Keratinocyte (primary cell): ENCODE measurements around the gene ACKR3. TPM values are rescaled to one million over a fixed set of nuclear protein-coding genes. Genes with fewer than 3 reads are reported as not detected.

Source experiments
- DNase-seq: peaks from one replicate; pipeline ENCODE4 v3.0.0-alpha.2; 2011; ENCODE audit warnings: low read depth, missing footprints, low spot score
- FAIRE-seq: peaks from 2 replicates; lab custom pipeline; 2011; peaks lifted over from hg19 to GRCh38; lab: Jason Lieb, UNC
- H2AFZ ChIP-seq: 2 replicates; pipeline ENCODE4 v1.6.0; 2012; ENCODE audit warnings: low read length, control low read depth, inconsistent platforms; ENCODE audit not compliant: control insufficient read depth
- H3K27ac ChIP-seq: 2 replicates; pipeline ENCODE4 v1.5.1; 2011; ENCODE audit warnings: low read length; ENCODE audit not compliant: control insufficient read depth, insufficient read depth
- H3K27me3 ChIP-seq: 3 replicates; pipeline ENCODE4 v1.6.0; 2011; ENCODE audit warnings: low read length; ENCODE audit not compliant: control insufficient read depth, insufficient read depth; ENCODE audit errors: extremely low read depth
- H3K36me3 ChIP-seq, 2 experiments: 2 replicates in 1 of 2; 3 replicates in 1 of 2; pipeline ENCODE4 v1.5.1; 2011; ENCODE audit warnings: low read length in 2 of 2, mild to moderate bottlenecking in 1 of 2; ENCODE audit not compliant: control insufficient read depth in 2 of 2, insufficient read depth in 2 of 2; ENCODE audit errors: extremely low read depth in 1 of 2
- H3K4me1 ChIP-seq: 3 replicates; pipeline ENCODE4 v1.5.1; 2011; ENCODE audit warnings: low read length; ENCODE audit not compliant: control insufficient read depth, insufficient read depth; ENCODE audit errors: extremely low read depth
- H3K4me2 ChIP-seq: 3 replicates; pipeline ENCODE4 v1.6.0; 2011; ENCODE audit warnings: low read depth, low read length; ENCODE audit not compliant: control insufficient read depth, insufficient read depth; ENCODE audit errors: extremely low read depth
- H3K4me3 ChIP-seq, 3 experiments: fragments of 200-600 bp in 1 of 3; sonication (generic) in 1 of 3; 2 replicates in 2 of 3; 3 replicates in 1 of 3; pipeline ENCODE4 v1.5.1; 2011 to 2016; ENCODE audit warnings: low read length in 3 of 3, mild to moderate bottlenecking in 3 of 3, control low read depth in 2 of 3, inconsistent platforms in 1 of 3, low read depth in 1 of 3, mixed read lengths in 1 of 3, mixed run types in 1 of 3, moderate library complexity in 1 of 3; ENCODE audit not compliant: control insufficient read depth in 2 of 3, insufficient read depth in 2 of 3; ENCODE audit errors: extremely low read depth in 1 of 3
- H3K79me2 ChIP-seq: 2 replicates; pipeline ENCODE4 v1.6.0; 2012; ENCODE audit warnings: low read length; ENCODE audit not compliant: control insufficient read depth, insufficient read depth
- H3K9ac ChIP-seq: 3 replicates; pipeline ENCODE4 v1.6.0; 2011; ENCODE audit warnings: low read length; ENCODE audit not compliant: control insufficient read depth, insufficient read depth; ENCODE audit errors: extremely low read depth
- H3K9me1 ChIP-seq: 3 replicates; pipeline ENCODE4 v1.6.0; 2011; ENCODE audit warnings: low read length; ENCODE audit not compliant: control insufficient read depth, insufficient read depth; ENCODE audit errors: extremely low read depth
- H3K9me3 ChIP-seq: 2 replicates; pipeline ENCODE4 v1.5.1; 2012; ENCODE audit warnings: low read depth, low read length; ENCODE audit not compliant: control insufficient read depth
- H4K20me1 ChIP-seq: 3 replicates; pipeline ENCODE4 v1.6.0; 2011; ENCODE audit warnings: low read length; ENCODE audit not compliant: control insufficient read depth, insufficient read depth; ENCODE audit errors: extremely low read depth
- EZH2 ChIP-seq: IDR thresholded peaks from one replicate; pipeline ENCODE4 v1.6.1; 2012; ENCODE audit warnings: inconsistent platforms, mild to moderate bottlenecking, low read length, moderate library complexity
- dilution Hi-C: fragments of 300-500 bp; cut with MboI; formaldehyde crosslinking; loops from one replicate; pipeline ENCODE4 v1.7.0; 2020; ENCODE audit warnings: low sequenced_read_pairs; ENCODE audit not compliant: extremely low pct_ligation_motif_present
- polyA plus RNA-seq, 5 experiments: library from polyadenylated mRNA; depleted of rRNA in 3 of 5; stranded (reverse) in 3 of 5; stranded (forward) in 1 of 5; unstranded in 1 of 5; fragments of >200 nt; gene quantifications; 1 replicate in 1 of 5; 2 replicates in 3 of 5; 3 replicates in 1 of 5; pipeline versions ENCODE4 v1.2.1 to v1.2.3, GENCODE V29; 2011 to 2012; ENCODE audit warnings: missing spikeins in 2 of 5, low read depth in 1 of 5, low replicate concordance in 1 of 5
- TF ChIP-seq, protein P1 (sequence below), 3 experiments: IDR thresholded peaks in 1 of 3; conservative IDR thresholded peaks in 1 of 3; optimal IDR thresholded peaks in 1 of 3; 2 replicates in 2 of 3; 3 replicates in 1 of 3; pipeline versions ENCODE3 to v1.5.1; 2011; ENCODE audit warnings: low read length in 3 of 3, mild to moderate bottlenecking in 3 of 3, moderate library complexity in 2 of 3, control low read depth in 1 of 3, inconsistent platforms in 1 of 3; ENCODE audit not compliant: insufficient read depth in 2 of 3; ENCODE audit errors: extremely low read depth in 1 of 3

The ACKR3 gene
- polyA plus RNA-seq, 1 donor (not counting 4 experiments of a cell fraction or from before 2014, with no cell fraction given), result 29.4 TPM

DNA sequence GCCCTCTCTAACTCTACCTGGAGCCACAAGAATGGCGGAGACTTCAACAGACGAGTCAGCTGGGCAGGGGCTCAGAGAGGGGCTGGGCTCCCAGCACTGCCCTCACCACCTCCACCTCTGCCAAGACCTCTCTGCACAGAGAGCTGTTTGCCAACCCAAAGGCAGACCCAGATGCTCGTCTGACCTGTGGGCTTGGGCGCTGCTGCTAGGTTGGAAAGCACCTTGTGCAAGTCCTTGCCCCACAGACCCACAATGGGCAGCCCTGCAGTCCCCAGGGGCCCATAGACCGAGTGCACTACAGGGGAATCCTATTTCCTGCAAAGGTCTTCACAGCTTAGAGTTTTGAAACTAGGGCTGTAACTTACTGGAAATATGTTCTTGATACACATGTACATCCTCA, 13.3 kb downstream of the ACKR3 start:
- H3K27ac ChIP-seq, result no peak overlapping the region
- no peaks in the 10 kb centered on the region for H3K9me3 ChIP-seq
- no peak for TF ChIP-seq EZH2
- TF ChIP-seq, protein P1, sequence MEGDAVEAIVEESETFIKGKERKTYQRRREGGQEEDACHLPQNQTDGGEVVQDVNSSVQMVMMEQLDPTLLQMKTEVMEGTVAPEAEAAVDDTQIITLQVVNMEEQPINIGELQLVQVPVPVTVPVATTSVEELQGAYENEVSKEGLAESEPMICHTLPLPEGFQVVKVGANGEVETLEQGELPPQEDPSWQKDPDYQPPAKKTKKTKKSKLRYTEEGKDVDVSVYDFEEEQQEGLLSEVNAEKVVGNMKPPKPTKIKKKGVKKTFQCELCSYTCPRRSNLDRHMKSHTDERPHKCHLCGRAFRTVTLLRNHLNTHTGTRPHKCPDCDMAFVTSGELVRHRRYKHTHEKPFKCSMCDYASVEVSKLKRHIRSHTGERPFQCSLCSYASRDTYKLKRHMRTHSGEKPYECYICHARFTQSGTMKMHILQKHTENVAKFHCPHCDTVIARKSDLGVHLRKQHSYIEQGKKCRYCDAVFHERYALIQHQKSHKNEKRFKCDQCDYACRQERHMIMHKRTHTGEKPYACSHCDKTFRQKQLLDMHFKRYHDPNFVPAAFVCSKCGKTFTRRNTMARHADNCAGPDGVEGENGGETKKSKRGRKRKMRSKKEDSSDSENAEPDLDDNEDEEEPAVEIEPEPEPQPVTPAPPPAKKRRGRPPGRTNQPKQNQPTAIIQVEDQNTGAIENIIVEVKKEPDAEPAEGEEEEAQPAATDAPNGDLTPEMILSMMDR (optimal IDR thresholded peaks at IDR 0.05 in 1 of 3, IDR thresholded peaks at IDR 0.05 in 1 of 3, conservative IDR thresholded peaks at IDR 0.05 in 1 of 3; ENCODE audit: extremely low read depth in 1 of 3, insufficient read depth in 2 of 3, low read length in 3 of 3), result no peak
- H2AFZ ChIP-seq, result no peak overlapping the region
- FAIRE-seq, result no peak
- no peaks in the 10 kb centered on the region for H3K4me1 ChIP-seq
- H3K79me2 ChIP-seq, result no peaks in the 10 kb centered on the region
- peaks cover 0 to 2% of the 10 kb centered on the region in 2 experiments for H3K36me3 ChIP-seq
- no peaks in the 10 kb centered on the region for H3K9me1 ChIP-seq
- H3K4me2 ChIP-seq, result no peak overlapping the region
- no peak overlapping the region for H3K4me3 ChIP-seq
- no peaks in the 10 kb centered on the region for H3K27me3 ChIP-seq
- no peak overlapping the region for H3K9ac ChIP-seq
- dilution Hi-C loops, result no loop called here
- H4K20me1 ChIP-seq, result no peaks in the 10 kb centered on the region
- no peak for DNase-seq

- Histone ChIP-seq H3K36me3 (peaks cover 0 to 2% of the 10 kb centered on the region in 2 experiments), H3K4me2 (no peak overlapping the region), H3K79me2 (no peaks in the 10 kb centered on the region), H3K9me1 (no peaks in the 10 kb centered on the region), H3K9me3 (no peaks in the 10 kb centered on the region), H3K27ac (no peak overlapping the region), H2AFZ (no peak overlapping the region), H4K20me1 (no peaks in the 10 kb centered on the region), H3K4me1 (no peaks in the 10 kb centered on the region), H3K4me3 (no peak overlapping the region), H3K27me3 (no peaks in the 10 kb centered on the region), H3K9ac (no peak overlapping the region)
- dilution Hi-C loops, result no loop called here
- DNase-seq (no peak), FAIRE-seq (no peak)
- TF ChIP-seq, protein P1 (optimal IDR thresholded peaks at IDR 0.05 in 1 of 3, IDR thresholded peaks at IDR 0.05 in 1 of 3, conservative IDR thresholded peaks at IDR 0.05 in 1 of 3; ENCODE audit: extremely low read depth in 1 of 3, insufficient read depth in 2 of 3, low read length in 3 of 3), result no peak
- TF ChIP-seq EZH2, result no peak
Measured at GRCh38 chr2:236583621-236584203, 14.1 kb downstream of the ACKR3 start.
